Body of pancreas (tissue), 4 donors: ENCODE data around the gene IFI27. TPM values are rescaled to one million over a fixed set of nuclear protein-coding genes. Genes with fewer than 3 reads are reported as not detected.
"Not testable (repeated sequence)": the region's sequence is repeated elsewhere in the genome, so short reads cannot be mapped to it uniquely, and the experiment has no call there.

ENCODE experiments used
- ATAC-seq: fragments of 150-250 bp; one replicate; pipeline ENCODE4 v1.9.1; 2016
- DNase-seq, 4 donors: peaks; one replicate each; pipeline ENCODE4 v3.0.0-alpha.2; 2019
- H3K27ac ChIP-seq, 4 donors: fragments of 200-600 bp; sonication (generic); 1 replicate in 3 of 4; 2 replicates in 1 of 4; pipeline versions ENCODE4 v1.5.1 to v1.6.1; 2016 to 2019; ENCODE audit warnings: mild to moderate bottlenecking in 1 of 4, mixed read lengths in 1 of 4, moderate library complexity in 1 of 4
- H3K27me3 ChIP-seq, 2 donors: fragments of 200-600 bp; sonication (generic); one replicate each; pipeline ENCODE4 v1.6.0; 2016; ENCODE audit warnings: mild to moderate bottlenecking in 1 of 2
- H3K36me3 ChIP-seq, 2 donors: fragments of 200-600 bp; sonication (generic); replicated peaks in 1 of 2; 2 replicates each; pipeline ENCODE4 v1.5.1; 2016; ENCODE audit warnings: low read depth in 2 of 2; ENCODE audit not compliant: insufficient read depth in 1 of 2
- H3K4me1 ChIP-seq: fragments of 200-600 bp; sonication (generic); one replicate; pipeline ENCODE4 v1.6.0; 2016
- H3K4me3 ChIP-seq, 2 donors: fragments of 200-600 bp; sonication (generic); 1 replicate in 1 of 2; 2 replicates in 1 of 2; pipeline ENCODE4 v1.5.1; 2016 to 2019
- H3K9me3 ChIP-seq, 3 donors: fragments of 200-600 bp; sonication (generic); 1 replicate in 2 of 3; 2 replicates in 1 of 3; pipeline ENCODE4 v1.5.1; 2016
- CTCF ChIP-seq, 7 experiments: fragments of 450-650 bp in 4 of 7; fragments of 200-600 bp in 3 of 7; sonication (generic) in 3 of 7; IDR thresholded peaks; one replicate each; pipeline ENCODE4 v1.5.1; 2016 to 2019; ENCODE audit warnings: antibody characterized with exemption in 7 of 7
- POLR2A ChIP-seq, 3 donors: fragments of 450-650 bp; IDR thresholded peaks; one replicate each; pipeline ENCODE4 v1.6.1; 2016; ENCODE audit warnings: antibody characterized with exemption in 3 of 3, mild to moderate bottlenecking in 2 of 3
- WGBS, 2 donors: methylation state at CpG; one replicate each; pipeline ENCODE4 v1.1.5; 2017; 5-methylcytosine and 5-hydroxymethylcytosine counted together
- intact Hi-C: fragments of 100-400 bp; cut with DNase I; formaldehyde crosslinking; loops from one replicate; pipeline ENCODE4 v1.15.1; 2023
- total RNA-seq, 2 donors: library from RNA; depleted of rRNA; stranded (reverse); fragments of >200 nt; gene quantifications; one replicate each; pipeline ENCODE4 v1.1.0, GENCODE V29; 2016

The IFI27 gene
- 10 to 100 TPM in 1 of 2 donors, 1 to 10 TPM in 1; 8.8 to 38.6 TPM for total RNA-seq

- intact Hi-C loops, result no loop called here
- peak within 1 kb of the TSS in 1 of 4 donors; percentile 21 for H3K27ac ChIP-seq
- H3K27me3 ChIP-seq, result no peaks in the 10 kb centered on the region
- peak in 2 of 3 donors; percentile 37 to 43 for TF ChIP-seq POLR2A (IDR thresholded peaks at IDR 0.05)
- no peak for TF ChIP-seq CTCF (IDR thresholded peaks at IDR 0.05)
- H3K9me3 ChIP-seq, result no peaks in the 10 kb centered on the region
- peak in 2 of 4 donors; percentile 25 to 26 for DNase-seq
- peak; percentile 39 for ATAC-seq
- WGBS, 2 donors, result 71 to 74% methylated on average over 9 to 14 of the region's 14 CpGs
- H3K4me1 ChIP-seq, result peaks cover 9% of the 10 kb centered on the region
- no peaks in the 10 kb centered on the region for H3K36me3 ChIP-seq
- no peak within 1 kb of the TSS for H3K4me3 ChIP-seq
These were observed at the start of gene IFI27 for GRCh38 chr14:94110552-94111181. Gene IFI27 (plus strand): TSS chr14:94110736.

- no peaks in the 10 kb centered on the region for H3K27me3 ChIP-seq
These were observed 48.1 kb upstream of the IFI27 start for GRCh38 chr14:94062344-94062940.

GRCh38 chr14:94066089-94066676 lies 44.4 kb upstream of the IFI27 start:
- DNase-seq (peak in 3 of 4 donors; percentile 49 to 70 (median 69)), ATAC-seq (peak; percentile 74)
- no peak for TF ChIP-seq POLR2A (IDR thresholded peaks at IDR 0.05)
- TF ChIP-seq CTCF (IDR thresholded peaks at IDR 0.05), result no peak
- intact Hi-C loops, result no loop called here
- WGBS, 2 donors, result 60 to 65% methylated on average over 8 of the region's 8 CpGs
- Histone ChIP-seq H3K27me3 (no peaks in the 10 kb centered on the region), H3K9me3 (no peaks in the 10 kb centered on the region), H3K27ac (peak overlapping the region; percentile 69 to 85 (median 74)), H3K4me1 (peaks cover 51% of the 10 kb centered on the region), H3K4me3 (no peak overlapping the region), H3K36me3 (peaks cover 0 to 4% of the 10 kb centered on the region in 2 donors)

More at GRCh38 chr14:94062344-94062940, 48.1 kb upstream of the IFI27 start:
- DNase-seq (no peak), ATAC-seq (no peak)
- no peak overlapping the region for H3K4me3 ChIP-seq
- 81 to 87% methylated on average over 9 of the region's 9 CpGs for whole genome bisulfite sequencing, 2 donors
- H3K27ac ChIP-seq, result peak overlapping the region in 1 of 4 donors; percentile 14
- peaks cover 83% of the 10 kb centered on the region for H3K4me1 ChIP-seq
- peaks cover 0 to 14% of the 10 kb centered on the region in 2 donors for H3K36me3 ChIP-seq
- no peak for TF ChIP-seq POLR2A (IDR thresholded peaks at IDR 0.05)
- TF ChIP-seq CTCF (IDR thresholded peaks at IDR 0.05), result no peak
- H3K9me3 ChIP-seq, result no peaks in the 10 kb centered on the region
- intact Hi-C loops, result no loop called here

DNA sequence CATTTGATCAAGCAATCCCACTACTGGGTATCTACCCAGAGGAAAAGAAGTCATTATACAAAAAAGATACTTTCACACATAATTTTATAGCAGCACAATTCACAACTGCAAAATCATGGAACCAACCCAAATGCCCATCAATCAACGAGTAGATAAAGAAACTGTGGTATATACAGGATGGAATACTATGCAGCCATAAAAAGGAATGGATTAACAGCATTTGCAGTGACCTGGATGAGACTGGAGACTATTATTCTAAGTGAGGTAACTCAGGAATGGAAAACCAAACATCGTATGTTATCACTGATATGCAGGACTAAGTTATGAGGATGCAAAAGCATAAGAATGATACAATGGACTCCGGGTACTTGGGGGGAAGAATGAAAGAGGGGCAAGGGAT lies 38.5 kb upstream of the IFI27 start:
- peaks cover 24% of the 10 kb centered on the region for H3K4me1 ChIP-seq
- DNase-seq, H3K36me3 ChIP-seq, intact Hi-C loops, ATAC-seq, H3K27ac ChIP-seq, H3K27me3 ChIP-seq, H3K9me3 ChIP-seq, H3K4me3 ChIP-seq: not testable (repeated sequence)
- 79 to 94% methylated on average over 3 of the region's 3 CpGs for WGBS, 2 donors

DNA sequence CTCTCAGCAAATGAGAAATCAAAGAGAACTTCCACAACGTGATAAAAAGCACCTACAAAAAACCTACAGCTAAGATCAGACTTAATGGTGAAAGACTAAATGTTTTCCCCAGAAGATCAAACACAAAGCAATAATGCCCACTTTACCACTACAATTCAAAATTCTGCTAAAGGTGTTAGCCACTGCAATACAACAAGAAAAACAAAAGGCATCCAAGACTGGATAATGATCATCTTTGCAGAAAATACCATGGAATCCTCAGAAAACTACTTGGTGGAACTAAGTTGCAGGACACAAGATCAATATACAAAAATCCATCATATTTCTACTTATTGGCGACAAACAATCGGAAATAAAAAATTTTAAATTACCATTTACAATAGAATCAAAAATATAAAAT lies 36.0 kb upstream of the IFI27 start:
- Histone ChIP-seq H3K27me3 (no peaks in the 10 kb centered on the region), H3K27ac (no peak overlapping the region), H3K4me3 (no peak overlapping the region), H3K4me1 (peaks cover 42% of the 10 kb centered on the region), H3K9me3 (no peaks in the 10 kb centered on the region), H3K36me3 (no peaks in the 10 kb centered on the region)
- TF ChIP-seq CTCF (IDR thresholded peaks at IDR 0.05) (no peak), POLR2A (IDR thresholded peaks at IDR 0.05) (no peak)
- intact Hi-C loops, result no loop called here
- 92 to 94% methylated on average over 3 of the region's 3 CpGs for WGBS, 2 donors
- DNase-seq (no peak), ATAC-seq (no peak)
